Right cardiac atrium (tissue), 5 donors: ENCODE measurements around the gene GJB6. TPM values are rescaled to one million over a fixed set of nuclear protein-coding genes. Genes with fewer than 3 reads are reported as not detected.

Experiments used
- ATAC-seq, 2 donors: fragments of 200-7000 bp; cut with Tn5 transposase; one replicate each; pipeline versions ENCODE4 v1.8.0 to v1.9.1; 2020; ENCODE audit warnings: moderate library complexity in 2 of 2, mild to moderate bottlenecking in 1 of 2
- DNase-seq, 3 donors: peaks; one replicate each; pipeline ENCODE4 v3.0.0-alpha.2; 2020
- H3K27ac ChIP-seq: one replicate; pipeline ENCODE4 v1.5.1; 2013; ENCODE audit warnings: mild to moderate bottlenecking, low read length, control low read depth, moderate library complexity
- H3K27me3 ChIP-seq: one replicate; pipeline ENCODE4 v1.6.1; 2013; ENCODE audit not compliant: control insufficient read depth, insufficient read depth
- H3K4me1 ChIP-seq: one replicate; pipeline ENCODE4 v1.6.1; 2013; ENCODE audit warnings: low read length; ENCODE audit not compliant: control insufficient read depth, insufficient read depth
- H3K4me3 ChIP-seq: one replicate; pipeline ENCODE4 v1.5.1; 2013; ENCODE audit warnings: low read length, control low read depth
- H3K9me3 ChIP-seq: one replicate; pipeline ENCODE4 v1.6.1; 2013; ENCODE audit warnings: low read length; ENCODE audit not compliant: control insufficient read depth
- WGBS: extraction: QIAGEN DNeasy Blood & Tissue Kit; methylation state at CpG from one replicate; pipeline ENCODE4 v1.1.7; 2013; 5-methylcytosine and 5-hydroxymethylcytosine counted together
- intact Hi-C, 4 donors: fragments of 100-400 bp; cut with DNase I; formaldehyde crosslinking; loops; one replicate each; pipeline versions ENCODE4 v1.11.0 to v1.14.0; 2022 to 2023
- polyA plus RNA-seq: library from polyadenylated mRNA; stranded (reverse); fragments of 200-250 nt; gene quantifications from one replicate; pipeline ENCODE4 v1.2.3, GENCODE V29; 2013
- total RNA-seq, 4 donors: library from RNA; stranded (reverse); fragmentation: NEBNext Ultra II Directional; extraction: Animal tissue kit (Norgen Biotek cat#: 25700); gene quantifications; one replicate each; pipeline ENCODE4 v1.2.1, GENCODE V29; 2021
- donor health status: healthy with polysubstance abuse.
- donor health status: DM: no; HTN: yes; CAD: no.
- donor health status: DM: no; HTN: no; CAD: no.
- donor health status: DM: no; HTN: yes; CAD: no; lungs with severe emphysema.
- donor health status: DM: yes; HTN: yes; CAD: no.

Gene GJB6
- total and polyA plus RNA-seq, 5 donors = 0.05 TPM; not detected in 4

- Histone ChIP-seq H3K27me3 (no peaks in the 10 kb centered on the region), H3K9me3 (no peaks in the 10 kb centered on the region), H3K27ac (no peak overlapping the region), H3K4me3 (peak overlapping the region; percentile 89), H3K4me1 (no peaks in the 10 kb centered on the region)
- DNase-seq = no peak
- intact Hi-C loops = loop anchor here in 3 of 4 donors (5.0 to 10.0 kb wide), 3 partner anchors 291 to 731 kb away; no protein-coding TSS in a partner anchor
- peak in 1 of 2 donors; percentile 50 for ATAC-seq
- 1% methylated on average over 53 of the region's 53 CpGs for WGBS
Observed at GRCh38 chr13:20193162-20193906, 38.8 kb downstream of the GJB6 start.

GRCh38 chr13:20192836-20193161 is 39.3 kb downstream of the GJB6 start, which contains the start of gene GJB2:
GJB2 (minus strand) TSS chr13:20192938; CDS start chr13:20189581, 3,357 bp downstream.
- peak in 1 of 3 donors; percentile 39 for DNase-seq
- ATAC-seq = peak; percentile 16 to 32
- Histone ChIP-seq H3K27ac (no peak within 1 kb of the TSS), H3K4me1 (no peaks in the 10 kb centered on the region), H3K4me3 (peak within 1 kb of the TSS; percentile 89), H3K9me3 (no peaks in the 10 kb centered on the region), H3K27me3 (no peaks in the 10 kb centered on the region)
- WGBS = 1% methylated on average over 39 of the region's 39 CpGs
- intact Hi-C loops = loop anchor here in 3 of 4 donors (5.0 to 10.0 kb wide), 3 partner anchors 292 to 732 kb away; no protein-coding TSS in a partner anchor

GRCh38 chr13:20192158-20192835 is 39.8 kb downstream of the GJB6 start:
- Histone ChIP-seq H3K4me3 (peak overlapping the region; percentile 89), H3K9me3 (no peaks in the 10 kb centered on the region), H3K27ac (no peak overlapping the region), H3K4me1 (no peaks in the 10 kb centered on the region), H3K27me3 (no peaks in the 10 kb centered on the region)
- peak in 2 of 3 donors; percentile 40 to 59 for DNase-seq
- ATAC-seq = peak in 1 of 2 donors; percentile 26
- 2% methylated on average over 73 of the region's 73 CpGs for WGBS
- intact Hi-C loops = loop anchor here in 3 of 4 donors (5.0 to 10.0 kb wide), 3 partner anchors 293 to 733 kb away; no protein-coding TSS in a partner anchor

- Histone ChIP-seq H3K9me3 (no peaks in the 10 kb centered on the region), H3K4me3 (peak overlapping the region; percentile 89), H3K27ac (no peak overlapping the region), H3K27me3 (no peaks in the 10 kb centered on the region), H3K4me1 (no peaks in the 10 kb centered on the region)
- DNase-seq = no peak
- intact Hi-C loops = loop anchor here in 3 of 4 donors (5.0 to 10.0 kb wide), 3 partner anchors 293 to 733 kb away; no protein-coding TSS in a partner anchor
- WGBS = 54% methylated on average over 24 of the region's 24 CpGs
- ATAC-seq = peak in 1 of 2 donors; percentile 48
Observed at GRCh38 chr13:20191311-20192157, 40.6 kb downstream of the GJB6 start.

GRCh38 chr13:20190481-20191310 is 41.4 kb downstream of the GJB6 start:
- no peak for ATAC-seq
- Histone ChIP-seq H3K4me3 (no peak overlapping the region), H3K9me3 (no peaks in the 10 kb centered on the region), H3K4me1 (no peaks in the 10 kb centered on the region), H3K27me3 (no peaks in the 10 kb centered on the region), H3K27ac (no peak overlapping the region)
- WGBS = 90% methylated on average over 16 of the region's 16 CpGs
- no peak for DNase-seq
- intact Hi-C loops = loop anchor here in 3 of 4 donors (5.0 to 10.0 kb wide), 3 partner anchors 294 to 734 kb away; no protein-coding TSS in a partner anchor

GRCh38 chr13:20190076-20190475 is 42.0 kb downstream of the GJB6 start:
- intact Hi-C loops = loop anchor here in 3 of 4 donors (5.0 to 10.0 kb wide), 3 partner anchors 295 to 735 kb away; no protein-coding TSS in a partner anchor
- no peaks in the 10 kb centered on the region for H3K27me3 ChIP-seq
- no peaks in the 10 kb centered on the region for H3K9me3 ChIP-seq
- WGBS = 80% methylated on average over 5 of the region's 5 CpGs
- no peaks in the 10 kb centered on the region for H3K4me1 ChIP-seq
- H3K4me3 ChIP-seq = no peak overlapping the region
- ATAC-seq = no peak
- H3K27ac ChIP-seq = no peak overlapping the region
- no peak for DNase-seq

GRCh38 chr13:20188667-20189553 is 43.2 kb downstream of the GJB6 start:
- WGBS = 81% methylated on average over 28 of the region's 28 CpGs
- no peaks in the 10 kb centered on the region for H3K4me1 ChIP-seq
- ATAC-seq (no peak), DNase-seq (no peak)
- H3K27me3 ChIP-seq = no peaks in the 10 kb centered on the region
- H3K9me3 ChIP-seq = no peaks in the 10 kb centered on the region
- no peak overlapping the region for H3K27ac ChIP-seq
- no peak overlapping the region for H3K4me3 ChIP-seq
- intact Hi-C loops = loop anchor here in 1 of 4 donors (10.0 kb wide), 1 partner anchor 736 kb away; no protein-coding TSS in a partner anchor

GRCh38 chr13:20186771-20187170 is 45.3 kb downstream of the GJB6 start:
- Histone ChIP-seq H3K4me1 (no peaks in the 10 kb centered on the region), H3K9me3 (no peaks in the 10 kb centered on the region), H3K4me3 (no peak overlapping the region), H3K27me3 (no peaks in the 10 kb centered on the region), H3K27ac (no peak overlapping the region)
- no peak for ATAC-seq
- 74% methylated on average over 6 of the region's 6 CpGs for WGBS
- no peak for DNase-seq
- intact Hi-C loops = loop anchor here in 1 of 4 donors (10.0 kb wide), 1 partner anchor 738 kb away; no protein-coding TSS in a partner anchor

GRCh38 chr13:20185366-20186056 is 46.6 kb downstream of the GJB6 start:
- DNase-seq (no peak), ATAC-seq (no peak)
- Histone ChIP-seq H3K27me3 (no peaks in the 10 kb centered on the region), H3K9me3 (no peaks in the 10 kb centered on the region), H3K27ac (no peak overlapping the region), H3K4me3 (no peak overlapping the region), H3K4me1 (no peaks in the 10 kb centered on the region)
- 62% methylated on average over 12 of the region's 12 CpGs for WGBS
- intact Hi-C loops = loop anchor here in 1 of 4 donors (10.0 kb wide), 1 partner anchor 739 kb away; no protein-coding TSS in a partner anchor
